Activated naive CD8-positive, alpha-beta T cell treated with anti-CD3 and anti-CD28 coated beads, Interleukin-2, amount 50 U/mL, for 24 hours (primary cell): Measurements from ENCODE around the gene HDLBP.
"Not testable (repeated sequence)": the region's sequence is repeated elsewhere in the genome, so short reads cannot be mapped to it uniquely, and the experiment has no call there.

ENCODE experiments used
- ATAC-seq: fragments of 150-1000 bp; cut with Tn5 transposase; one replicate; pipeline ENCODE4 v1.10.0; 2021
- DNase-seq: peaks from one replicate; pipeline ENCODE4 v3.0.0; 2021
- H3K27ac Mint-ChIP-seq: one replicate; pipeline ENCODE4 v1.8.0; 2021; ENCODE audit warnings: mild to moderate bottlenecking, mixed read lengths
- H3K27me3 Mint-ChIP-seq: one replicate; pipeline ENCODE4 v1.8.0; 2021; ENCODE audit warnings: mixed read lengths
- H3K36me3 Mint-ChIP-seq: one replicate; pipeline ENCODE4 v1.8.0; 2021; ENCODE audit warnings: low read depth, mixed read lengths
- H3K4me1 Mint-ChIP-seq: one replicate; pipeline ENCODE4 v1.8.0; 2021; ENCODE audit warnings: mixed read lengths
- H3K4me3 Mint-ChIP-seq: one replicate; pipeline ENCODE4 v1.8.0; 2021; ENCODE audit warnings: mild to moderate bottlenecking, moderate library complexity, mixed read lengths
- H3K9me3 Mint-ChIP-seq: one replicate; pipeline ENCODE4 v1.8.0; 2021; ENCODE audit warnings: mixed read lengths

Gene HDLBP

DNA sequence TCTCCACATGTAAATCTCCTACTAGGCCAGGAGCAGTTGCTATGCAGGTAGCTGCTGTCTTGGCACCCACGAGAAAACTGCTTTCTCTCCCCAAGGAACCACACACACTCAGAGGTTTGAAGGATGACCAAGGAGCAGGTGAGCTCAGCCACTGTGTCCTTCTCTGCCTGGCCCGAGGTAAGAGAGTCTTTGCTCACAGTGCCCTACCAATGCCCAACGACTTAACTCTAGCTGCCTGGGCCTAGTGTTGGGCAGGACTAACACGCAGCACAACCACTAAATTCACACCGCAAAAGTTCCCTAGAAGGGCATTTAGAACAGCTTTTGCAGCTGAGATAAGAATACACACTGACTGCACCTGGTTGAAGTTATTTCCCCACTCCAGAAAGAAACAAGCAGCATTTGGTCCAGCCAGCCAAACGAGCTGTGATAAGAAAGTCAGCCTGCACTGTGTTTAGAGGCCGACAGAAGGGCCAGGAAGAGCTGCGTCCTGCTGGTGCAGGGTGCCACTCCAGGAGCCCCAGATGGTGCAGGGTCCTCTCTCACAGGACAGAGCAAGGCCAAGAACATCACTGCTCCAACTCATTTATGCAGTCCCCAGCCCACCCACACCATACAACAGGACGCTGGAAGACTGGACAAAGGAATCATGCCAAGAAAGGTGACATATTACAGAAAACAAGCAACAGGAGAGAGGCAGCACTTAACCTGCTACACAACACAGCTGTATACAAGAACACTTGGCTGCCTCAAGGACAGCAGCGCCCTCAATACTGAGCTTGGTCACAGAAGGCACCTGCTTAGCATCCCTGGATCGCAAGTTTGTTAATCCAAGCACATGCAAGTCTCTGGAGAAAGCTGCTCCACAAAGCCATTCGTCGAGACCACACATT is 12.5 kb downstream of the HDLBP start:
- Mint-ChIP-seq H3K4me3 (no peak overlapping the region), H3K9me3 (no peaks in the 10 kb centered on the region), H3K27me3 (no peaks in the 10 kb centered on the region), H3K27ac (peak overlapping the region; percentile 3), H3K36me3 (peaks cover 10% of the 10 kb centered on the region), H3K4me1 (peaks cover 61% of the 10 kb centered on the region)
- DNase-seq (no peak), ATAC-seq (no peak)

DNA sequence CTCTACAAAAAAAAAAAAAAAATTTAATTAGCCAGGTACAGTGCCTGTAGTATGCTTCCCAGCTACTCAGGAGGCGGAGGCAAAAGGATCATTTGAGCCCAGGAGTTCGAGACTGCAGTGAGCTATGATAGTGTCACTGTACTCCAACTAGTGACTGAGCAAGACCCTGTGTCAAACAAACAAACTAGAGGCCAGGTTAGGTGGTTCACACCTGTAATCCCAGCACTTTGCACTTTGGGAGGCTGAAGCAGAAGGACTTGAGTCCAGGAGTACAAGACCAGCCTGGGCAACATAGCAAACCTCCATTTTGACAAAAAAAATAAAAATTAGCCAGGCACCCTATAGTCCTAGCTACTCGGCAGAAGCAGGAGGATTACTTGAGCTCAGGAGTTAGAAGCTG is 13.4 kb downstream of the HDLBP start:
- no peak for ATAC-seq
- Mint-ChIP-seq H3K9me3 (no peaks in the 10 kb centered on the region), H3K36me3 (peaks cover 10% of the 10 kb centered on the region), H3K27me3 (no peaks in the 10 kb centered on the region), H3K4me3 (no peak overlapping the region), H3K27ac (no peak overlapping the region), H3K4me1 (peaks cover 58% of the 10 kb centered on the region)
- no peak for DNase-seq

DNA sequence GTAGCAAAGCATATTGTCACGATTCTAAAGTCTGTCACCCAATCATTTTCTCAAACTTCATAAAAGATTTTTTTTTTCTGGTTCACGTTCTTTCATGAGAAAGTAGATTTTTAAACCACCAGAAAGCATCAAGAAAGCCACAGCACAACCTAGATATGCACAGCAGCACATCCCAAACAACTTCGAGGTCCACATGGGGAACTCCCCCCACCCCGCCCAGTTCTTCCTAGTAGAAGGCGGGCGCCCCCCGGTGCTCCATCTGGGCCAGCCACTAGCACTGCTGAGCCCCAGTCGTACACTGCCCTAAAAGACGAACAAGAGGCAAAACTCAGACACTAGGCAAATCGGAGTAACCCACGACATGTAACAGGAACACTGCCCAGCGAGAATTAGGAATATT is 15.5 kb downstream of the HDLBP start:
- Mint-ChIP-seq H3K4me3 (no peak overlapping the region), H3K9me3 (no peaks in the 10 kb centered on the region), H3K27me3 (no peaks in the 10 kb centered on the region), H3K4me1 (peaks cover 51% of the 10 kb centered on the region), H3K36me3 (peaks cover 11% of the 10 kb centered on the region), H3K27ac (no peak overlapping the region)
- DNase-seq (peak; percentile 46), ATAC-seq (peak; percentile 83)

DNA sequence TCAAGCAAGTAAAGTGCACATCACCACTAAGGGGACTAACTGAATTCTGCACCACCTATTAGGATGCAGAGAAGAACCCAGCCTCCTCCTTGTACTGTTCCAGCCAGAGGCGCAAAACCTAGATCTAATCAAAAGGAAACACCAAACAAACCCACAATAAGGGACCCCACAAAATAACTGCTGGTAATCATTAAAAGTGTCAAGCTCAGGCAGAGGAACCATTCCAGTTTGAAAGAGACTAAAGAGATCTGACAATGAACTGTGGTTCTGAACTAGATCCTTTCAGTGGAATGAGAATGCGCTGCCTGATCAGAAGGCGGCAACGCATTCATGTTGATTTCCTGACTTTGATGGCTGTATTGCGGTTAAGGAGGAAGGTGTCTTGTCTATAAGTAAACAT is 16.8 kb downstream of the HDLBP start:
- Mint-ChIP-seq H3K27ac (peak overlapping the region; percentile 57), H3K9me3 (no peaks in the 10 kb centered on the region), H3K4me3 (peak overlapping the region; percentile 13), H3K27me3 (no peaks in the 10 kb centered on the region), H3K36me3 (peaks cover 11% of the 10 kb centered on the region), H3K4me1 (peaks cover 48% of the 10 kb centered on the region)
- no peak for DNase-seq
- peak; percentile 38 for ATAC-seq

DNA sequence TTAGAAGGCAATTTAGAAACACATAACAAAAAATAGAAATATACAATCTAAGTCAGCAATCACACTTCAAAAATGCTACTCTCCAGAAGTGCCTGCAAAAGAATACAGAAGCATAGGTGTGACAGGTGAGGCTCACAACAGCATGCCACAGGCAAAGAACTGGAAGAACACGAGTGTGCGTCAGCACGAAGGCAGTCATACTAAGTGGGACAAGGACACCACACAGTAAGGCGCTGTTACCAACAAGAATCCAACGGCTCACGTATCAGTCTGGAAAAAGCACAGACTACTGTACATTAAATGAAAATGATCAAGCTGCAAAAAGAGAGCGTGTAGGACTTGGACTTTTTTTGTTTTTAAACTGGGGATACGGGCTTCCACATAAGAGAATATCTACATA is 18.7 kb downstream of the HDLBP start:
- Mint-ChIP-seq H3K27me3 (no peaks in the 10 kb centered on the region), H3K27ac (no peak overlapping the region), H3K4me3 (no peak overlapping the region), H3K9me3 (no peaks in the 10 kb centered on the region), H3K36me3 (peaks cover 11% of the 10 kb centered on the region), H3K4me1 (peaks cover 53% of the 10 kb centered on the region)
- no peak for ATAC-seq
- DNase-seq = no peak

DNA sequence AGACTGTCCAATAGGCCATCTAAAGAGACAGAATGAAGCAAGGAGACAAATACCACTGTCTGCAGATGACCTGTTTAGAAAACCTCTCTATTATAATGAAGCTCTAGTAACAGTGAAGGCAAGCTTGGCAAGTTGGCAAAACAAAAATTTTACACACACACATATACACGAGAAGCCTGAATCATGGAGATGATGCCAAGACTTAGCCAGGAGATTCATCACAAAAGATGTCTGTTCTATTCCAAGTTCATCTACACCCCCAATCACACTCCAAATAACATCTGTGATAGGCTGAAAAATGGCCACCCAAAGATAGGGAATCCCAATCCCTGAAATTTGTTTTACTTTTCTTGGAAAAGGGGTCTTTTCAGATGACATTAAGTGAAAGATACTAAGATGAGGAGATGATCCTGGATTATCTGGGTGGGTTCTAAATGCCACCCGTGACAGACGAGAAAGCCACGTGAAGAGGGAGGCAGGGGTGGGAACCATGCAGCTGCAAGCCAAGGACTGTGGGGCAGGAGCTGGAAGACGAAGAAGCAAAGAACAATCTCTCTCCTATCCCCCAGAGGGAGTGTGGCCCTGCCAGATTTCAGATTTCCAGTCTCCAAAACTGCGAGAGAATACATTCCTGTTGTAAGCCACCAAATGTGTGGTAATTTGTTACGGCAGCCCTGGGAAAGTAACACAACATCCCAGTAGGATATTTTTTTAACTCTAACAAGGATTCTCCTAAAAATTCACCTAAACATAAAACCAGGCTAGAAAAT is 20.0 kb downstream of the HDLBP start:
- H3K4me3 Mint-ChIP-seq = no peak overlapping the region
- H3K4me1 Mint-ChIP-seq = peaks cover 55% of the 10 kb centered on the region
- H3K27ac Mint-ChIP-seq = no peak overlapping the region
- ATAC-seq (no peak), DNase-seq (no peak)
- peaks cover 11% of the 10 kb centered on the region for H3K36me3 Mint-ChIP-seq
- H3K9me3 Mint-ChIP-seq = no peaks in the 10 kb centered on the region
- H3K27me3 Mint-ChIP-seq = no peaks in the 10 kb centered on the region

DNA sequence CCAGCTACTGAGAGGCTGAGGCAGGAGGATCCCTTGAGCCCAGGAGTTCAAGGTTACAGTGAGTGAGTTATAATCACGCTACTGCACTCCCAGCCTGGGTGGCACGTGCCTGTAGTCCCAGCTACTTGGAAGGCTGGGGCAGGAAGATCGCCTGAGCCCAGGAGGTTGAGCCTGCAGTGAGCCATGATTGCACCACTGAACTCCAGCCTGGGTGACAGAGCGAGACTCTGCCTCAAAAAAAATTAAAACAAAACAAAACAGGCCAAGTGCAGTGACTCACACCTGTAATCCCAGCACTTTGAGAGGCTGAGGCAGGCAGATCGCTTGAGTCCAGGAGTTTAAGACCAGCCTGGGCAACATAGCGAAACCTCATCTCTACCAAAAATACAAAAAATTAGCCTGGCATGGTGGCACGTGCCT is 22.1 kb downstream of the HDLBP start:
- not testable (repeated sequence) for H3K4me3 Mint-ChIP-seq, H3K27ac Mint-ChIP-seq, ATAC-seq, H3K9me3 Mint-ChIP-seq, H3K27me3 Mint-ChIP-seq, DNase-seq
- Mint-ChIP-seq H3K36me3 (peaks cover 19% of the 10 kb centered on the region), H3K4me1 (peaks cover 46% of the 10 kb centered on the region)

DNA sequence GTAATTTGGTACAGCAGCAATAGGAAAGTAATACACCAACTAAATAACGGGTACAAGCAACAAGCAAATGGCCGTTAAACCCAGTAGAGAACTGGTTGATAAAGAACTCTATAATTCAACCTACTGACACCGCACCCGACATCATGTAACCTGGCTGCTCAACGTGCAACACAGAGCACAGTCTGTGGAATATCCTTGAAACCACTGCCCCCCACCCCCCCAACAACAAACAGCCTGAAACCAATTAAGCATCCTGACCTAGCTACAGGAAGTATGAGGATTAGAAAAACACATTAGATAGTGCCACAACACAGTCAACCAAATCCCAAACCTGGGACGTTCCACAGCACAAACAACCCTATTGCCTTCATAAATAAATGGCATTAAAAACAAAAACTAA is 23.5 kb downstream of the HDLBP start:
- Mint-ChIP-seq H3K36me3 (peaks cover 16% of the 10 kb centered on the region), H3K27me3 (no peaks in the 10 kb centered on the region), H3K4me3 (no peak overlapping the region), H3K9me3 (no peaks in the 10 kb centered on the region), H3K27ac (no peak overlapping the region), H3K4me1 (peaks cover 40% of the 10 kb centered on the region)
- DNase-seq (no peak), ATAC-seq (no peak)

DNA sequence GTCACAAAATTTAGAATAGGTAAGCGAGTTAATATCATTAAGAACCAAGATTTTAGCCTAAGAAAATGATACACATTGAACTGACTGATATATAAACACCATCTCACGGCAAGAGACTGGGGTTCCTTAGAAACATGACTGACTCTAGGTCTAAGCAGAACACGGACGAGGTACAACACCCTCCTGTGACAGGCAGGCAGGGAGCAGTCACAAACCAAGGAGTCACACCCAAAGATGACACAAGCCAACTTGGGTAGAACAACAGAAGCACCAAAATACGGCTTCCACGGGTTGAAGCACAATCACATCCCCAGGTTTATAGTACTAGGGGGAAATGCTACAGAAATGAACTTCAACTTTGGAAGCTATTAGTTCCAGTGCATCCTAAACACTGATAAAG is 24.3 kb downstream of the HDLBP start:
- Mint-ChIP-seq H3K36me3 (peaks cover 16% of the 10 kb centered on the region), H3K27ac (peak overlapping the region; percentile 25), H3K9me3 (no peaks in the 10 kb centered on the region), H3K4me3 (no peak overlapping the region), H3K27me3 (no peaks in the 10 kb centered on the region), H3K4me1 (peaks cover 37% of the 10 kb centered on the region)
- ATAC-seq (no peak), DNase-seq (no peak)

DNA sequence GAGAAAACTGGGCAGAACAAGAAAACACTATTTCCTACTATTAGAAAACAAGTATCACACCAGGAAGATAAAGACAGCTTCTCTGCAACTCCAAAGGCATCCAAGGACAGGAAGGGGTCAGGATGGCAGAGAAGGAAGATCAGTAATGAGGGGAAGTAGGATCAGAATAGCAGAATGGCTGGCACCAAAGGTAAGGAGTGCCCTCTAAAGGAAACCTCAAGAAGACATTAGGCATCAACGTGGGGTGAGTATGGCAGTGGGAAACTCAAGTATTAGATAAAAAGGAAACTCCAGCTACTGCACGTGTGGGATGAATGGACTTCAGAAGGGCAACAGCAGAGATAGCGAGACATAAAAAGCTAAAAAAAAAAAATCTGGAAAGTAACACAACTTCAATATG is 25.9 kb downstream of the HDLBP start:
- Mint-ChIP-seq H3K9me3 (no peaks in the 10 kb centered on the region), H3K27ac (no peak overlapping the region), H3K4me3 (no peak overlapping the region), H3K27me3 (no peaks in the 10 kb centered on the region), H3K36me3 (peaks cover 21% of the 10 kb centered on the region), H3K4me1 (peaks cover 38% of the 10 kb centered on the region)
- ATAC-seq (no peak), DNase-seq (no peak)

DNA sequence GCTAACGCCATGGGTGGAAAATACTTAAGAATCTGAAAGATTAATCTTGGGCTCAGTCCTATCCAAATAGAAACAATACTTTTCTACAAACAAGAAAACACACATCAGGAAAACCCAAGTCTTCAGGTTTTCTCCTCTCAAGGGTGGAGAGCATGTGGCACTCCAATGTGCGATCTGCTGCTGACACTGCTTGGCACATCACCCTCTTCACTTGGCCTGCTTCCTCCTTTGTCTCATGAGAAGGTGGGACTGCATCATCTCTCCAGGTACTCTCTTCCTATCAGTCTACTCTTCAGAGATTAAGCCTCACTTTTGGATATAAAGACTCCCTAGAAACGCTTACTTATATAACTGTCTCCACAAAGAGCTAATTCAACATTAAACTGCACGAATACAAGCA is 26.4 kb downstream of the HDLBP start:
- DNase-seq (no peak), ATAC-seq (no peak)
- Mint-ChIP-seq H3K9me3 (no peaks in the 10 kb centered on the region), H3K27ac (no peak overlapping the region), H3K36me3 (peaks cover 26% of the 10 kb centered on the region), H3K4me1 (peaks cover 40% of the 10 kb centered on the region), H3K27me3 (no peaks in the 10 kb centered on the region), H3K4me3 (no peak overlapping the region)

DNA sequence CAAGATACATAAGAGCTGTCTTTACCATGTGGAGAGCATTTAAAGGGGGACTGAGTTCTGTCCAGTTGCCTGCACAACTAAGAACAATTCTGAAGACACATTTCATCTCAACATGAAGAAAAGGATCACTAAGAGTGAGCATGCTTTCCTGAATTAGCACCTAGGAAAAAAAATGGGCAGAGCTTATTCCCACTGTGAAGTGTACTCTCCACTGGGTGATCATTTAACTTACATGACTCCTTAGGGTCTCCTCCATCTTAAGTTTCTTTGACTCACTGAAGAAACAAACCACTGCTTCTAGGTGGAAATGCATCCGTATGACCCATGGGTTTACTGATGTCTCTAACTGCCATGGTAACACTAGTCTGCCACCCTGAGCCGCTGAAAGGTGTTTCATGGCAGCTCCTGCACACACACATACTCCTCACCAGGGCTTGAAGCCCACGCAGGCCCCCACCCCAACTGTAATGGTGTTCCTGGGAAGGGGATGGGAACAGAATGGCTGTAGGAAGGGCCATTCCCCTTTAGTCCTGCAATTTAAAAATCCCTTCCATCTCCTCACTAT is 27.1 kb downstream of the HDLBP start:
- Mint-ChIP-seq H3K36me3 (peaks cover 29% of the 10 kb centered on the region), H3K9me3 (no peaks in the 10 kb centered on the region), H3K4me1 (peaks cover 38% of the 10 kb centered on the region), H3K27ac (no peak overlapping the region), H3K4me3 (no peak overlapping the region), H3K27me3 (no peaks in the 10 kb centered on the region)
- DNase-seq = no peak
- peak; percentile 15 for ATAC-seq

DNA sequence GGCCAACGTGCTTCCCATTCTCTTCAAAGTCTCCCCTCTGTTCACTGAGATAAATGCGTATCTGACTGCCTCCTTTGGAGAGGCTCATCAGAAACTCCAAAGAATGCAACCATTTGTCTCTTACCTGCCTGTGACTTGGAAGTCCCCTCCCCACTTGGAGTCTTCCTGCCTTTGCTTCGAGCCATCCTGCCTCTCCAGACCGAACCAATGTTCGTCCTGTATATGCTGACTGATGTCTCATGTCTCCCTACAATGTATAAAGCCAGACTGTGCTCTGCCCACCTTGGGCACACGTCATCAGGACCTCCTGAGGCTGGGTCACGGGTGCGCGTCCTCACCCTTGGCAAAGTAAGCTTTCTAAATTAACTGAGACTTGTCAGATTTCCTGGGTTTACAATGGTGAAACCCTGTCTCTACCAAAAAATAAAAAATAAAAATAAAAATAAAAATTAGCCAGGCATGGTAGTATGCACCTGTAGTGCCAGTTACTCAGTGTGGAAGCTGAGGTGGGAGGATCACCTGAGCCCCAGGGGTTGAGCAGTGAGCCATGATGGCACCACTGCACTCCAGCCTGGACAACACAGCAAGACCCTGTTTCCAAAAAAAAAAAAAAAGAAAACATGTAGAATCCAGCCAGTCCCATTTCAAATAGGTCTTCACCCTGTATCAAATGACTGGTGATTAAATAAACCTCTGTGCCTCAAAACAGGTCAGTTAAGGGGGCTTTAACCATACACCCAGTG is 29.0 kb downstream of the HDLBP start:
- Mint-ChIP-seq H3K4me1 (peaks cover 29% of the 10 kb centered on the region), H3K4me3 (no peak overlapping the region), H3K9me3 (no peaks in the 10 kb centered on the region), H3K36me3 (peaks cover 31% of the 10 kb centered on the region), H3K27ac (no peak overlapping the region), H3K27me3 (no peaks in the 10 kb centered on the region)
- no peak for ATAC-seq
- no peak for DNase-seq

DNA sequence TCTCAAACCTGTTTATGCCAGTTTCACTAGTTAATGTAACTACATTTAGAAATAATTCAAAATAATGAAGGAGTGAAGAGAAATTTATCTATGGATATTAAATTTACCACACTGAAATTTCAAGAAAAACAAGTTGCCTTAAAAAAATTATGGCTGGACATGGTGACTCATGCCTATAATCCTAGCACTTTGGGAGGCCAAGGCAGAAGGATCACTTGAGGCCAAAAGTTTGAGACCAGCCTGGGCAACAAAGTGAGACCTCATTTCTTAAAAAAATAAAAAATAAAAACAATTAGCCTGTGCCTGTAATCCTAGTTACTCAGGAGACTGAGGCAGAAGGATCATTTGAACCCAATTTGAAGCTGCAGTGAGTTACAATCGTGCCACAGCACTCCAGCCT is 29.9 kb downstream of the HDLBP start:
- DNase-seq (no peak), ATAC-seq (no peak)
- no peaks in the 10 kb centered on the region for H3K9me3 Mint-ChIP-seq
- H3K27ac Mint-ChIP-seq = peak overlapping the region; percentile 24
- H3K36me3 Mint-ChIP-seq = peaks cover 31% of the 10 kb centered on the region
- H3K27me3 Mint-ChIP-seq = no peaks in the 10 kb centered on the region
- H3K4me1 Mint-ChIP-seq = peaks cover 27% of the 10 kb centered on the region
- H3K4me3 Mint-ChIP-seq = no peak overlapping the region
